SHP77 treated with DMSO at 0.1 percent for 48 hours (cell line): Measurements from ENCODE around the gene LTK.

Source experiments
- DNase-seq: peaks from one replicate; lab custom pipeline; 2025; lab: John Stamatoyannopoulos, UW

The LTK gene

DNA sequence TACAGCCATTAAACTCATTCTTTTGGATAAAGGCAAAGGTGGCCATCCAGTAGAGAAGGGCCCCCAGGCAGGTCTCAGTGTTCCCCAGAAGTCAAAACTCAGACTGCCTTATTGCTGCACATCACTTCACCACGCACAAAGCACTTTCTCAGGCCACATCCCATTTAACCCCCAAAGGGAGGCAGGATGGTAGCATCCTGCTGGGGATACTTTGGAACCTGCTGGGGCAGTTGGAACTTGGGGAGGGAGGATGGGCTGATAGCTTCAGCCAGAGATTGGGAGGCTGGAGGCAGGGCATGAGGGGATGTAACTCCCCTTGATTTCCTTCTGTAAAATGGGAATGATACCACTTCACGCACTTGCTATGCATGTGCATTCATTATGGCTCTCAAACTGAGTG is 15.0 kb downstream of the LTK start:
- no peak for DNase-seq

GRCh38 chr15:41495736-41496599 is 17.7 kb downstream of the LTK start:
- no peak for DNase-seq

DNA sequence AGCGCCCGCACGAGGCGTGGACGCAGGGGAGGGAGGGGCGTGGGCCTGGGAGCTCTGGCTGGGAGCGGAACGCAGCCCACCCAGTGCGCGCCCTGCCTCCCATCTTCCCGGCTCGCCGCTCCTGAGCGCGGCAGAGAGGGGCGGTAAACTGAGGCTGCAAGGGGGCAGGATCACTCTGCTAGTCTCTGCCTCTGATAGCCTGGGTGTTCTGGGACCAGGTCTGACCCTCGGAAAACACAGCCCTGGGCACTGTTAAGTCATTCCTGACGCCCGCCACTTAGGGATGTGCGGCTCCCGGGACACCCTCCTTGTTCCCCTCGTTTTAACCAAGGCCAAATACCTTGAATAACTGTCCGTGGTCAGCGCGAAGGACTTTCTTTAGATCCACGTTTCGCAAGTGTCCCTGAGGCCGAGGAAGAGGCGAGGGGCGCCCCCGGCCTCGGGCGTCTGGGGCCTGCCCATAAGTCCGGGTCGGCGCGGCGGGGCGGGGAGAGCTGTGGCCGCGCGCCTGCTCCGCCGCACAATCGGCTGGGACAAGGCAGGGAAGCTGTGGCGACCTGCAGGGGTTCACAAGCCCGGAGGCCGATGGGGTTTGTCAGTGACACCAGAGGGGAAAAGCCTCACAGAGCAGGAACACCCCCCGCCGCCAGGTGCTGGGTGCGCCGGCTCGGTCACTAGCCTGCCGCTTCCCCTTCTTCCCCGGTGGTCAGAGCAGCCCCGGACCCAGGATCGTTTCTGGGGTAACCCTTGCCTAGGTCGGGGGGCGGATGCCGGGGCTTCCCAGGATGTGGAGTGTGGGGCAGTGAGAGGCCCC is 18.5 kb downstream of the LTK start:
- DNase-seq = no peak

DNA sequence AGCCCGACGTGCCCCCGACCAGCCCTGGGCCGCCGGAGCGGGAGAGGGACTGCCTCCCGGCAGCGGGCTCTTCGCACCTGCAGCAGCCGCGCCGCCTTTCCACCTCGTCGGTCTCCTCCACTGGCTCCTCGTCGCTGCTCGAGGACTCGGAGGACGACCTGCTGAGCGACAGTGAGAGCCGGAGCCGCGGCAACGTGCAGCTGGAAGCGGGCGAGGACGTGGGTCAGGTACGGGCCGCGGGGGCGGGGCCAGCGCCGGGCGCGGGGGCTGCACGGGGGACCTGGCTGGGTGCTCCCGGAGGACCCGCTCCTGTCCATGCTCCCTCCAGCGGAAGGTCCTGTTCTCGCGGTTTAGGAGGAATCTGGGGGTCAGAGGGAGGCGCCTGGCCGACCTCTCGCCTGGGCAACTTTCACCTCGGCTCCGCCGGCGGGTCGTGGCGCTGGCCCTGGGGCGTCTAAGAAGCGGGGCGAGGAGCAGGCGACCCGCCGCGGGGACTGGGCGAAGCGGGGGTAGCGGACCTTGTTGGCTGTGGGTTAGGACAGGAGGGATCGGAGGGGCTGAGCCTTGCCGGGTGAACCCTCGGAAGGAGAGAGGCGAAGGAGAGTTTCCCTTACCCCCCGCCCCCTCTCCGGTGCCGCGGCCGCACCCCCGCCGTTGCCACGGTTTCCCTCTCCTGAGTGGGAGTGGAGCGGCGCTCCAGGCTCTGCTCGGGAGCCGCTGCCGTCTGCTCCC is 19.3 kb downstream of the LTK start:
- DNase-seq = peak; percentile 2

GRCh38 chr15:41493902-41494189 is 19.8 kb downstream of the LTK start:
- no peak for DNase-seq

- peak; percentile 48 for DNase-seq
Observed at GRCh38 chr15:41493205-41493901, 20.3 kb downstream of the LTK start, which contains the start of gene ITPKA. Gene ITPKA (plus strand): TSS chr15:41493874. CDS start chr15:41493928, 54 bp downstream.

GRCh38 chr15:41492597-41493204 is 20.9 kb downstream of the LTK start:
- no peak for DNase-seq

GRCh38 chr15:41491889-41492288 is 21.7 kb downstream of the LTK start:
- no peak for DNase-seq

- DNase-seq = peak; percentile 19
Observed at GRCh38 chr15:41490355-41490754, 23.3 kb downstream of the LTK start.

DNA sequence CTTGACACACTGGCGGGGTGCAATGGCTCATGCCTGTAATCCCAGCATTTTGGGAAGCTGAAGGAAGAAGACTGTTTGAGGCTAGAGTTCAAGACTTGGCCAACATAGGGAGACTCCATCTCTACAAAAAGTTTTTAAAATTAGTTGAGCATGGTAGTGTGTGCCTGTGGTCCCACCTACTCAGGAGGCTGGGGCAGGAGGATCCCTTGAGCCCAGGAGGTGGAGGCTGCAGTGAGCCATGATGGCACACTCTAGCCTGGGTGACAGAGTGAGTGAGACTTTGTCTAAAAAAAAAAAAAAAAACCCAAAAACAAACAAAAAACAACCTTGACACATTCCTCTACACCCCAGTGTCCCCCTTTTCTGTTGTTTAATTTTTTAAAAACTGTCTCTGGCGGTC is 24.0 kb downstream of the LTK start:
- DNase-seq = no peak

DNA sequence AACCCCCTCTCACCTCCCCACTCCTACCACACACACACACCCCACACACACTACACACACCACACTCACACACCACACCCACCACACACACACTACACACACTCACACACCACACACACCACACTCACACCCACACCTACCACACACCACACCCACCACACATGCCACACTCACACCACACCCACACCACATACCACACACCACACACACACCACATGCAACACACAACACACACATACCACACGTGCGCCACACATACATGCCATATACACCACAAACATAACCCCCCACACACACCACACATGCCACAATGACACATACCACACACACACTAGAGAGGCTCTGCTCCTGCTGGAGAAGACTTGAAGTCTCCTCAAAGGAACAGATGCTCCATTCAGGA is 25.8 kb downstream of the LTK start:
- no peak for DNase-seq

DNA sequence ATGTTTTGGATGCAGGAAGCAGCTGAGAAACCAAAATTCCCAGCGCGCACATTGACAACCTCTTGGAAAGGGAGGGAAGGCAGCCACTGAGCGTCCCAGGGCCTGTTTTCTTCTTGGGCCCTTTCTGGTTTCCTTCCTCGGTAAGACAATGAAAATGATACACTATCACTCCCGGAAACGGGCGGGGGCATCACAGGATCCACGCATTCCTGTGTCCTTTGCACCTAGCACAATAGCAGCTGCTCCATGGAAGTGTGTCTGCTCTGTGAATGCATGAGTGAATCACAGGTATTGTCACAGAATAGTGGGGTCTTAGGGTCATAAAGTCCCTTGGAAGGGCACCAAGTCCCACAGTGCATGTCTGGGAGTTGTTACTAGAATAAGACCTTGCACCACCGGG is 26.2 kb downstream of the LTK start:
- no peak for DNase-seq

- no peak for DNase-seq
Observed at GRCh38 chr15:41486286-41486685, 27.3 kb downstream of the LTK start.

- DNase-seq = no peak
Observed at GRCh38 chr15:41484937-41485625, 28.5 kb downstream of the LTK start.

- DNase-seq = no peak
Observed at GRCh38 chr15:41483519-41483918, 30.1 kb downstream of the LTK start.

DNA sequence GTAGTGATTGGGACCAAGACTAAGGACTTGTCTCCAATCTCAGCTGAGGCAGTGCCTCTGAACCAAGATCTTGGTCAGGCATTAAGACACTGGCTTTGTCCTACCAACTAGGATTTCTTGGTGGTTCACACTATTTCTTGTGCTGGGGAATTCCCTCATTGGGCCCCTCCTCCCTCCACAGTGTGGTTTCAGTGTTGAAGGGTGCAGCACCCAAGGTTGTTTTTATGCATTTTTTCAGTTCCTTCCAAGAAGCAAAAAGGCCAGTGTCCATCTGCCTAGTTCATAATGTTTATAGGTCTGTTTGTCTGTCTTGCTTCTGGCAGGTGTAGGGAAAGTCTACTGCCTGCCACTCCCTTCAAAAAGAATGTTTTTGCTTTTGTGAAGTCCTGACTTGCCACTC is 30.5 kb downstream of the LTK start:
- no peak for DNase-seq

DNA sequence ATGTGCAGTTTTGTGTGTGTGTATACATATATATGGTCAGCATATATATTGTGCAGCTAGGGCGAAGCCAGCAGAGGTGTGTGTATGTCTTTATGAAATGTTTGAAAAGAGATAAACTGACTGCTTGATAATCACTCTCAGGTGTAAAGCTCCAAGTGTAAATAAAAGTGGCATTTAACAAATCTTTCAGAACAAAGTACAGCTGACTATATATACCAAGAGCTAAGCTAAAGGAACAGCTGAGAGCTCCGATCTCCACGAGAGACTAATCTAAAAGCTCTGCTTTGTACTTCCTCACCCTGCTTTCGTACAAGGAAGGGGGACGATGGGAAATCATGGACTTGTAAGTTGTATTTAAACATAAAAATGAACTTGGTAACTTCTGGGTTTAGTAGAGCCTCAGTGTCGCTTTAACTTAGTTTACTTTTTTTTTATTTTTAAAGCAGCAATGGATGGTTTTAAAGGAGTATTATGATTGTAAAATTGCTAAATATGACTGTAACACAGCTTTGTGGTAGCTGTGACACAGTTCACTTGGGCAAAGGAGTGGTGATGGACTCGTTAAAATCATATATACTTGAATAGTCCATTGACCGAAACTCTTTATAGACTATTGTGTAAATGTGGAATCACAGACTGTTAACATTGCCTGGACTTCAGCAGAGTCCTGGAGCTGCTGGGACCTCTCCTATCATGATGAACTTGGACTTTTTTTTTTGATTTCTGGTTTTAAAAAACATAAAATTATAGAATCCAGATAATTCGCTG is 31.3 kb downstream of the LTK start:
- no peak for DNase-seq

- DNase-seq = no peak
Observed at GRCh38 chr15:41480396-41481140, 33.1 kb downstream of the LTK start.

DNA sequence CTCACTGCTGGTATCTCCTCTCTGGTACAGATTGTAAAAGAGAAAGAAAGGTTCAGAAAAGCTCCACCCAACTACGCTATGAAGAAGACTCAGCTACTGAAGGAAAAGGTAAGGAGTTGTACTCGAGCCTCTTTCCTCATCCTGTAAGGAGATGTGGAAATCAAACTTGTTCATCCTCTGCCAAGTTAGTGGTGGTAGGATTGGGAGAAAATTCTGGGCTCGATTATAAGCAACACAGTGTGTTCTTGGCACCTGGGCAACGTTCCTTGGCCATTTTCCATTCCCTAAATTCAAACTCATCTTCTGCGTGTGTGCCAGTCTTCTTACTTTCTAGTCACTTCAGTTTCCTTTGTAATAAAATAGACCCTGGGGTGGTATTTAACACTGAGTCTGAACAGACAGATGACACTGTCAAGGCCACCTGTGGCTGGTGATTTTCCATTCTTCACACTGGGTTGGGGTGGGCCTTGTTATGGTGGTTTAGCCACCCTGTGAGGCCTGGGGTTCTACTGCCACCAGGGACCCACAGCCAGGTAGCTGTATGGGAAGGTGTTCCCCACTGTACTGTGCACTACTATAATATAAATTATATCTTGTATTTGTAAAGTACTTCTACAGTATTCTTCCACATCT is 37.1 kb downstream of the LTK start:
- DNase-seq = no peak
